Neuronal stem cell (in vitro differentiated cells): ENCODE data around the gene FHIT.

Experiments used
- DNase-seq: peaks from one replicate; pipeline ENCODE4 v3.0.0-alpha.2; 2013; ENCODE audit warnings: low spot score
- H2AFZ ChIP-seq: one replicate; pipeline ENCODE4 v1.6.1; 2013; ENCODE audit warnings: mild to moderate bottlenecking, low read length, inconsistent platforms
- H2AK5ac ChIP-seq: 2 replicates; pipeline ENCODE4 v1.6.1; 2013; ENCODE audit warnings: low read depth, mild to moderate bottlenecking, inconsistent platforms, low read length, moderate library complexity, mixed read lengths
- H2BK120ac ChIP-seq: 2 replicates; pipeline ENCODE4 v1.6.1; 2013; ENCODE audit warnings: low read depth, mild to moderate bottlenecking, inconsistent platforms, low read length, moderate library complexity, mixed read lengths
- H2BK12ac ChIP-seq: one replicate; pipeline ENCODE4 v1.6.1; 2013; ENCODE audit warnings: low read length, inconsistent platforms
- H2BK15ac ChIP-seq: 2 replicates; pipeline ENCODE4 v1.6.1; 2013; ENCODE audit warnings: mild to moderate bottlenecking, low read length, inconsistent platforms, mixed read lengths
- H2BK5ac ChIP-seq: one replicate; pipeline ENCODE4 v1.6.1; 2013; ENCODE audit warnings: inconsistent platforms, mild to moderate bottlenecking, low read length, moderate library complexity
- H3K14ac ChIP-seq: one replicate; pipeline ENCODE4 v1.6.1; 2013; ENCODE audit warnings: low read length, inconsistent platforms
- H3K18ac ChIP-seq: 2 replicates; pipeline ENCODE4 v1.6.1; 2013; ENCODE audit warnings: low read length, inconsistent platforms
- H3K23ac ChIP-seq: 2 replicates; pipeline ENCODE4 v1.6.1; 2013; ENCODE audit warnings: low read depth, mild to moderate bottlenecking, mixed read lengths, low read length, inconsistent platforms; ENCODE audit not compliant: poor library complexity
- H3K27ac ChIP-seq: replicated peaks from 3 replicates; pipeline ENCODE4 v1.5.1; 2013; ENCODE audit warnings: low read length, inconsistent platforms
- H3K27me3 ChIP-seq, 3 experiments: 2 replicates each; pipeline ENCODE4 v1.6.1; 2013; ENCODE audit warnings: low read length in 3 of 3, mild to moderate bottlenecking in 2 of 3, inconsistent platforms in 1 of 3, low read depth in 1 of 3, mixed read lengths in 1 of 3, moderate library complexity in 1 of 3; ENCODE audit not compliant: control insufficient read depth in 3 of 3, insufficient read depth in 3 of 3
- H3K36me3 ChIP-seq, 2 donors: replicated peaks in 1 of 2; 2 replicates each; pipeline ENCODE4 v1.6.1; 2013; ENCODE audit warnings: low read length in 2 of 2; ENCODE audit not compliant: control insufficient read depth in 2 of 2, insufficient read depth in 2 of 2
- H3K4ac ChIP-seq: 2 replicates; pipeline ENCODE4 v1.6.1; 2013; ENCODE audit warnings: inconsistent platforms, mild to moderate bottlenecking, low read length, moderate library complexity
- H3K4me1 ChIP-seq, 2 donors: 1 replicate in 1 of 2; 2 replicates in 1 of 2; pipeline ENCODE4 v1.6.1; 2013; ENCODE audit warnings: low read length in 2 of 2, low read depth in 1 of 2; ENCODE audit not compliant: control insufficient read depth in 2 of 2, insufficient read depth in 1 of 2
- H3K4me2 ChIP-seq: one replicate; pipeline ENCODE4 v1.6.1; 2013; ENCODE audit warnings: mild to moderate bottlenecking, low read length, inconsistent platforms; ENCODE audit not compliant: insufficient read depth, poor library complexity, severe bottlenecking
- H3K4me3 ChIP-seq, 2 donors: 2 replicates each; pipeline ENCODE4 v1.5.1; 2013; ENCODE audit warnings: low read length in 2 of 2, mild to moderate bottlenecking in 2 of 2, inconsistent platforms in 1 of 2, moderate library complexity in 1 of 2
- H3K79me1 ChIP-seq: one replicate; pipeline ENCODE4 v1.6.1; 2013; ENCODE audit warnings: low read depth, mild to moderate bottlenecking, inconsistent platforms, low read length, moderate library complexity
- H3K9ac ChIP-seq: one replicate; pipeline ENCODE4 v1.6.1; 2013; ENCODE audit warnings: mild to moderate bottlenecking, low read depth, low read length, inconsistent platforms; ENCODE audit not compliant: poor library complexity
- H3K9me3 ChIP-seq, 2 donors: replicated peaks in 1 of 2; 2 replicates each; pipeline versions ENCODE3 to v1.6.1; 2013; ENCODE audit warnings: low read length in 2 of 2, mild to moderate bottlenecking in 2 of 2, inconsistent platforms in 1 of 2, low read depth in 1 of 2, mixed read lengths in 1 of 2, moderate library complexity in 1 of 2; ENCODE audit not compliant: control insufficient read depth in 2 of 2, insufficient read depth in 1 of 2
- H4K8ac ChIP-seq: one replicate; pipeline ENCODE4 v1.6.1; 2013; ENCODE audit warnings: low read depth, mild to moderate bottlenecking, inconsistent platforms, low read length, moderate library complexity
- H4K91ac ChIP-seq: one replicate; pipeline ENCODE4 v1.6.1; 2013; ENCODE audit warnings: low read length, low read depth, mild to moderate bottlenecking, inconsistent platforms; ENCODE audit not compliant: poor library complexity
- WGBS, 2 donors: extraction: QIAGEN DNeasy Blood & Tissue Kit; methylation state at CpG; one replicate each; pipeline ENCODE4 v1.1.7; 2013; ENCODE audit warnings: missing lambda C conversion rate in 2 of 2, mixed read lengths in 1 of 2; ENCODE audit not compliant: insufficient read length in 2 of 2, insufficient replicate concordance in 1 of 2; ENCODE audit errors: extremely low coverage in 2 of 2; 5-methylcytosine and 5-hydroxymethylcytosine counted together

Gene FHIT

GRCh38 chr3:60659098-60659497 is 592.2 kb downstream of the FHIT start:
- no peak overlapping the region for H3K4me2 ChIP-seq
- H3K9me3 ChIP-seq = peaks cover 0 to 2% of the 10 kb centered on the region in 2 donors
- H3K4ac ChIP-seq = no peak overlapping the region
- no peak overlapping the region for H2BK5ac ChIP-seq
- H3K4me3 ChIP-seq = no peak overlapping the region
- H2AK5ac ChIP-seq = no peak overlapping the region
- no peaks in the 10 kb centered on the region for H3K36me3 ChIP-seq
- no peaks in the 10 kb centered on the region for H3K27me3 ChIP-seq
- no peak overlapping the region for H4K91ac ChIP-seq
- H3K23ac ChIP-seq = no peak overlapping the region
- no peak overlapping the region for H2BK15ac ChIP-seq
- H3K14ac ChIP-seq = no peak overlapping the region
- H3K9ac ChIP-seq = no peak overlapping the region
- H3K79me1 ChIP-seq = no peaks in the 10 kb centered on the region
- H3K27ac ChIP-seq = no peak overlapping the region
- DNase-seq = no peak
- no peak overlapping the region for H2AFZ ChIP-seq
- H3K4me1 ChIP-seq = peaks cover 0 to 3% of the 10 kb centered on the region in 2 donors
- no peak overlapping the region for H4K8ac ChIP-seq
- H2BK120ac ChIP-seq = no peak overlapping the region
- WGBS, 2 donors = no CpG with 5 or more reads among the region's 1 CpG
- no peak overlapping the region for H2BK12ac ChIP-seq
- H3K18ac ChIP-seq = no peak overlapping the region

DNA sequence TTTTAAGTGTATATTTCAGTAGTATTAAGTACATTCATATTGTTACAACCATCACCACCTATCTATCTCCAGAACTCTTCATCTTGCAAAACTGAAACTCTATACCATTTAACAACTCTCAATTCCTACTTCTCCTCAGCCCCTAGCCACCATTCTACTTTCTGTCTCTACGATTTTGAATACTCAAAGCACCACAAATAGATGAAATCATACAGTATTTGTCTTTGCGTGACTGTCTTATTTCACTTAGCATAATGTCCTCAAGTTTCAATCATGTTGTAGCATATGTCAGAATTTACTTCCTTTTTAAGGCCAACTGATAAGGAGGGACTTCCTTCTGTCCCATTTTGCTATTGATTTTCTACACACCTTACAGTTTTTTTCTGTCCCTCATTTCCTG is 593.3 kb downstream of the FHIT start:
- Histone ChIP-seq H3K18ac (no peak overlapping the region), H3K36me3 (no peaks in the 10 kb centered on the region), H3K14ac (no peak overlapping the region), H4K91ac (no peak overlapping the region), H2BK12ac (no peak overlapping the region), H2BK120ac (no peak overlapping the region), H2BK5ac (no peak overlapping the region), H4K8ac (no peak overlapping the region), H3K27me3 (no peaks in the 10 kb centered on the region), H3K9me3 (peaks cover 0 to 2% of the 10 kb centered on the region in 2 donors), H2AK5ac (no peak overlapping the region), H2AFZ (no peak overlapping the region), H3K4me3 (no peak overlapping the region), H3K9ac (no peak overlapping the region), H3K23ac (no peak overlapping the region), H3K4ac (no peak overlapping the region), H3K4me1 (peaks cover 0 to 3% of the 10 kb centered on the region in 2 donors), H2BK15ac (no peak overlapping the region), H3K4me2 (no peak overlapping the region), H3K27ac (no peak overlapping the region), H3K79me1 (no peaks in the 10 kb centered on the region)
- no peak for DNase-seq
- 100% methylated on average over 1 of the region's 2 CpGs; no CpG with 5 or more reads in 1 of the 2 donors for WGBS, 2 donors

DNA sequence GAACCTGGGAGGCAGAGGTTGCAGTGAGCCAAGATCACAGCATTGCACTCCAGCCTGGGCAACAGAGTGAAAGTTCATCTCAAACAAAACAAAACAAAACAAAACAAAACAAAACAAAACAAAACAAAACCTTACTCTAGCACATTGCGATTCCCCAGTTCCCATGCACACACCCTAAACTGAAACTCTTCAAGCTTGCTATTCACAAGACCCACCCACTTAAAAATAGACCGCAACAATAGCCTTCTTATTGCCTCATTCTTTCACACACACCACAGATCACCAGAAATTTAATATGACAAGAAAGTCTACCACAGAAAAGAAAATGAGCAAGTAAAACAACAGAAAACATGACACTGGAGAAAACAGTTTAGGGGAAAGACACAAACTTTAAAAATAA is 598.4 kb downstream of the FHIT start:
- peaks cover 0 to 3% of the 10 kb centered on the region in 2 donors for H3K4me1 ChIP-seq
- no peak overlapping the region for H4K91ac ChIP-seq
- no peaks in the 10 kb centered on the region for H3K27me3 ChIP-seq
- H3K14ac ChIP-seq = no peak overlapping the region
- H3K9me3 ChIP-seq = no peaks in the 10 kb centered on the region
- no peak overlapping the region for H3K4ac ChIP-seq
- H3K9ac ChIP-seq = no peak overlapping the region
- no peaks in the 10 kb centered on the region for H3K79me1 ChIP-seq
- no peak overlapping the region for H3K23ac ChIP-seq
- no peak overlapping the region for H3K27ac ChIP-seq
- H3K18ac ChIP-seq = no peak overlapping the region
- H2BK120ac ChIP-seq = no peak overlapping the region
- no peak overlapping the region for H4K8ac ChIP-seq
- no peak overlapping the region for H2AFZ ChIP-seq
- H2BK15ac ChIP-seq = no peak overlapping the region
- H2BK5ac ChIP-seq = no peak overlapping the region
- H2AK5ac ChIP-seq = no peak overlapping the region
- H3K4me3 ChIP-seq = no peak overlapping the region
- WGBS, 2 donors = no CpG with 5 or more reads among the region's 2 CpGs
- no peak for DNase-seq
- H3K4me2 ChIP-seq = no peak overlapping the region
- H3K36me3 ChIP-seq = no peaks in the 10 kb centered on the region
- H2BK12ac ChIP-seq = no peak overlapping the region

DNA sequence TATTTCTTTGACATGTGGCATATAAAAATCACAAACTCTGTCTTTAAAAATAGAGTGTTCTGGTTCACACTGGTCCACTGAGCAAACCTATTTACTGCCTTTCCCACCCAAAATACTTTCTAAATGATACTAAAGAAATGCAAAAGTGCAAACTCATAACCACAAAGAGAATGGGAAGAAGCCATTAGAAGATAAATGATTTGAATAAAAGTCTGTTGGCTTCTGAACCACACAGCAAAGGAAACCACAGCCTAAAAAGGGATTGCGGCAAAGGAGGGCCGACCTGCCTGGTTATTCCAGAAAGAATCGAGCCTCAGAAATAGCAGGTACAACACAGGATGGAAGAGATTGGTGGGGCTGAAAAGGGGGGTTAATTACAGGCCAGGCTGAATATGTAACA is 599.5 kb downstream of the FHIT start:
- Histone ChIP-seq H3K4me3 (no peak overlapping the region), H2AFZ (no peak overlapping the region), H3K9me3 (no peaks in the 10 kb centered on the region), H3K23ac (no peak overlapping the region), H3K4me2 (no peak overlapping the region), H3K27ac (no peak overlapping the region), H3K4ac (no peak overlapping the region), H4K91ac (no peak overlapping the region), H3K14ac (no peak overlapping the region), H3K27me3 (no peaks in the 10 kb centered on the region), H2BK12ac (no peak overlapping the region), H3K79me1 (no peaks in the 10 kb centered on the region), H2BK15ac (peak overlapping the region; percentile 60), H3K18ac (no peak overlapping the region), H4K8ac (no peak overlapping the region), H2AK5ac (no peak overlapping the region), H3K4me1 (peaks cover 0 to 3% of the 10 kb centered on the region in 2 donors), H3K9ac (no peak overlapping the region), H3K36me3 (no peaks in the 10 kb centered on the region), H2BK120ac (no peak overlapping the region), H2BK5ac (no peak overlapping the region)
- no CpG with 5 or more reads among the region's 3 CpGs for WGBS, 2 donors
- no peak for DNase-seq
